Neural progenitor cell (in vitro differentiated cells): ENCODE data around the gene PRIMPOL. TPM values are rescaled to one million over a fixed set of nuclear protein-coding genes. Genes with fewer than 3 reads are reported as not detected.
"Not testable (repeated sequence)": the region's sequence is repeated elsewhere in the genome, so short reads cannot be mapped to it uniquely, and the experiment has no call there.

Source experiments
- DNase-seq: peaks from one replicate; pipeline ENCODE4 v3.0.0-alpha.2; 2016; ENCODE audit warnings: low spot score
- H2AFZ ChIP-seq: fragments of 200-600 bp; sonication (generic); replicated peaks from 2 replicates; pipeline ENCODE4 v1.6.1; 2016; ENCODE audit warnings: antibody characterized with exemption
- H3F3A ChIP-seq: fragments of 200-600 bp; sonication (generic); 2 replicates; pipeline ENCODE4 v1.6.1; 2016; ENCODE audit warnings: antibody characterized with exemption, low read depth
- H3K27ac ChIP-seq: fragments of 200-600 bp; sonication (generic); 2 replicates; pipeline ENCODE4 v1.5.1; 2016; ENCODE audit warnings: mild to moderate bottlenecking
- H3K27me3 ChIP-seq: fragments of 200-600 bp; sonication (generic); 2 replicates; pipeline ENCODE4 v1.6.1; 2016; ENCODE audit warnings: mild to moderate bottlenecking, moderate library complexity
- H3K36me3 ChIP-seq: fragments of 200-600 bp; sonication (generic); 2 replicates; pipeline ENCODE4 v1.5.1; 2016
- H3K4me1 ChIP-seq: fragments of 200-600 bp; sonication (generic); 2 replicates; pipeline ENCODE4 v1.6.1; 2016; ENCODE audit warnings: mixed run types
- H3K4me2 ChIP-seq: fragments of 200-600 bp; sonication (generic); 2 replicates; pipeline ENCODE4 v1.6.1; 2016
- H3K4me3 ChIP-seq: fragments of 200-600 bp; sonication (generic); 2 replicates; pipeline ENCODE4 v1.5.1; 2016
- H3K79me2 ChIP-seq: fragments of 200-600 bp; sonication (generic); 2 replicates; pipeline ENCODE4 v1.6.1; 2016; ENCODE audit warnings: low read depth
- H3K9ac ChIP-seq: fragments of 200-600 bp; sonication (generic); 2 replicates; pipeline ENCODE4 v1.6.1; 2016
- H3K9me3 ChIP-seq: fragments of 200-600 bp; sonication (generic); 2 replicates; pipeline ENCODE4 v1.5.1; 2016; ENCODE audit warnings: low read depth
- H4K20me1 ChIP-seq: fragments of 200-600 bp; sonication (generic); 2 replicates; pipeline ENCODE4 v1.6.1; 2016; ENCODE audit warnings: low read depth
- H3K27ac Mint-ChIP-seq: 3 replicates; pipeline ENCODE4 v1.8.0; 2021; ENCODE audit warnings: mixed read lengths
- H3K27me3 Mint-ChIP-seq: 2 replicates; pipeline ENCODE4 v1.8.0; 2022; ENCODE audit warnings: low read depth, mild to moderate bottlenecking, inconsistent platforms, moderate library complexity, mixed read lengths; ENCODE audit not compliant: insufficient read depth
- H3K36me3 Mint-ChIP-seq: 3 replicates; pipeline ENCODE4 v1.8.0; 2021; ENCODE audit warnings: mixed read lengths
- H3K4me1 Mint-ChIP-seq: 3 replicates; pipeline ENCODE4 v1.8.0; 2021; ENCODE audit warnings: mixed read lengths
- H3K4me3 Mint-ChIP-seq: 3 replicates; pipeline ENCODE4 v1.8.0; 2021; ENCODE audit warnings: mild to moderate bottlenecking, moderate library complexity, mixed read lengths
- H3K9me3 Mint-ChIP-seq: 3 replicates; pipeline ENCODE4 v1.8.0; 2020; ENCODE audit warnings: mixed read lengths
- CTCF ChIP-seq: fragments of 200-600 bp; sonication (generic); IDR thresholded peaks from 2 replicates; pipeline ENCODE4 v1.5.1; 2017; ENCODE audit warnings: antibody characterized with exemption, mild to moderate bottlenecking
- EZH2 ChIP-seq: fragments of 200-600 bp; sonication (generic); IDR thresholded peaks from 2 replicates; pipeline ENCODE4 v1.6.1; 2017; ENCODE audit warnings: antibody characterized with exemption, mild to moderate bottlenecking, moderate library complexity
- EZH2phosphoT487 ChIP-seq: fragments of 200-600 bp; sonication (generic); IDR thresholded peaks from 2 replicates; pipeline ENCODE4 v1.6.1; 2017; ENCODE audit warnings: antibody characterized with exemption
- total RNA-seq: library from RNA; depleted of rRNA; stranded (reverse); fragments of >200 nt; gene quantifications from 2 replicates; pipeline ENCODE4 v1.2.3, GENCODE V29; 2015; ENCODE audit warnings: low replicate concordance

PRIMPOL gene
- total RNA-seq, 1 donor from 2014 or later = 46.6 TPM

DNA sequence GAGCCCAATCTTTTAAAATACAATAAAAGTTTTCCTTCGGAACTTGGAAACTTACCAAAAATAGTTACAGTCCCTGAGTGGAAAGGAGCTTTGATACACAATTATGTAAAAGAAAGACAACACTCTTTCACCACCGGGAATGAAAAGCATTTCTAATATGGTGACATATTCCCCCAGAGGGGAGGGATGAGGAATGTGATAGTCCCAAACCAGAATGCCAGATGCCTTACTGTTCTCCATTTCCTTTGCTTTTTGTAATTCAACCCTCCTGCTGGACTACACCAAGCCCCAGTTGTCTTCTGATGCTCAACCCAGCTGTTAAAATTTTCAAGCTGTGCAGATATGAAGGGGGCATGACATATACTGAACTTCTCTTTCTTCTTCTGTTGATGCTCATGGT, 4.1 kb downstream of the PRIMPOL start:
- H3K9me3 ChIP-seq = no peaks in the 10 kb centered on the region
- H4K20me1 ChIP-seq = peaks cover 2% of the 10 kb centered on the region
- Mint-ChIP-seq H3K27me3 (no peaks in the 10 kb centered on the region), H3K4me3 (no peak overlapping the region), H3K27ac (no peak overlapping the region), H3K9me3 (no peaks in the 10 kb centered on the region), H3K4me1 (peaks cover 15% of the 10 kb centered on the region), H3K36me3 (peaks cover 14% of the 10 kb centered on the region)
- H3K36me3 ChIP-seq = peaks cover 6% of the 10 kb centered on the region
- H3F3A ChIP-seq = peaks cover 17% of the 10 kb centered on the region
- no peaks in the 10 kb centered on the region for H3K27me3 ChIP-seq
- H3K4me1 ChIP-seq = peaks cover 10% of the 10 kb centered on the region
- no peak overlapping the region for H3K4me3 ChIP-seq
- no peak overlapping the region for H3K9ac ChIP-seq
- peaks cover 16% of the 10 kb centered on the region for H3K79me2 ChIP-seq
- no peak for DNase-seq
- no peak overlapping the region for H2AFZ ChIP-seq
- H3K27ac ChIP-seq = no peak overlapping the region
- TF ChIP-seq EZH2 (no peak), CTCF (no peak), EZH2phosphoT487 (no peak)
- no peak overlapping the region for H3K4me2 ChIP-seq

GRCh38 chr4:184655889-184656869, 6.6 kb downstream of the PRIMPOL start:
- peaks cover 5% of the 10 kb centered on the region for H3K4me1 Mint-ChIP-seq

DNA sequence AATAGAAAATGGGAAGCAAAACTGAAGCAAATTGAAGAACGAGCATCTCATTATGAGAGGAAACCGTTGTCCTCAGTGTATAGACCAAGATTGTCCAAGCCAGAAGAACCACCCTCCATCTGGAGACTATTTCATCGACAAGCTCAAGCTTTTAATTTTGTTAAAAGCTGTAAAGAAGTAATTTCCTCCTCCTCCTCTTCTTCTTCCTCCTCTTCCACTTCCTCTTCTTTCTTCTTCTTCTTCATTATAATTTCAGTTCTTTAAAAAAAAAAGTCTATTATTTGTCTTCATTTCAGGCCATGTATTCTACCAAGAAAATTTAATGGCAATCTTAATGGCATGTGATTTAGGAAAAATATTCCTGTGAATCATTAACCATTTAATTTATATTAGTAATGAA, 7.6 kb downstream of the PRIMPOL start:
- H3K4me3 ChIP-seq = no peak overlapping the region
- peaks cover 2% of the 10 kb centered on the region for H3K4me1 Mint-ChIP-seq
- peaks cover 3% of the 10 kb centered on the region for H3K27me3 Mint-ChIP-seq
- H3K9ac ChIP-seq = no peak overlapping the region
- H3K36me3 ChIP-seq = peaks cover 6% of the 10 kb centered on the region
- H3F3A ChIP-seq = no peaks in the 10 kb centered on the region
- H3K27ac Mint-ChIP-seq = no peak overlapping the region
- H3K27ac ChIP-seq = no peak overlapping the region
- H3K4me2 ChIP-seq = no peak overlapping the region
- no peaks in the 10 kb centered on the region for H3K9me3 Mint-ChIP-seq
- no peaks in the 10 kb centered on the region for H3K4me1 ChIP-seq
- no peak overlapping the region for H2AFZ ChIP-seq
- no peaks in the 10 kb centered on the region for H3K9me3 ChIP-seq
- no peaks in the 10 kb centered on the region for H3K27me3 ChIP-seq
- TF ChIP-seq CTCF = no peak
- no peak for TF ChIP-seq EZH2phosphoT487
- no peak for TF ChIP-seq EZH2
- no peak for DNase-seq
- H3K4me3 Mint-ChIP-seq = no peak overlapping the region
- H3K36me3 Mint-ChIP-seq = peaks cover 14% of the 10 kb centered on the region
- no peaks in the 10 kb centered on the region for H4K20me1 ChIP-seq
- no peaks in the 10 kb centered on the region for H3K79me2 ChIP-seq

More at GRCh38 chr4:184655889-184656869, 6.6 kb downstream of the PRIMPOL start:
- no peaks in the 10 kb centered on the region for H3K9me3 ChIP-seq
- H3K9ac ChIP-seq = no peak overlapping the region
- H2AFZ ChIP-seq = no peak overlapping the region
- Mint-ChIP-seq H3K27me3 (peaks cover 3% of the 10 kb centered on the region), H3K4me3 (no peak overlapping the region), H3K27ac (no peak overlapping the region), H3K9me3 (no peaks in the 10 kb centered on the region), H3K36me3 (peaks cover 14% of the 10 kb centered on the region)
- no peaks in the 10 kb centered on the region for H3K79me2 ChIP-seq
- no peaks in the 10 kb centered on the region for H3F3A ChIP-seq
- H3K4me2 ChIP-seq = no peak overlapping the region
- H4K20me1 ChIP-seq = no peaks in the 10 kb centered on the region
- peaks cover 6% of the 10 kb centered on the region for H3K36me3 ChIP-seq
- H3K4me1 ChIP-seq = no peaks in the 10 kb centered on the region
- TF ChIP-seq EZH2 = no peak
- no peak for TF ChIP-seq CTCF
- no peak for TF ChIP-seq EZH2phosphoT487
- no peak overlapping the region for H3K4me3 ChIP-seq
- no peak for DNase-seq
- H3K27ac ChIP-seq = no peak overlapping the region
- H3K27me3 ChIP-seq = no peaks in the 10 kb centered on the region

DNA sequence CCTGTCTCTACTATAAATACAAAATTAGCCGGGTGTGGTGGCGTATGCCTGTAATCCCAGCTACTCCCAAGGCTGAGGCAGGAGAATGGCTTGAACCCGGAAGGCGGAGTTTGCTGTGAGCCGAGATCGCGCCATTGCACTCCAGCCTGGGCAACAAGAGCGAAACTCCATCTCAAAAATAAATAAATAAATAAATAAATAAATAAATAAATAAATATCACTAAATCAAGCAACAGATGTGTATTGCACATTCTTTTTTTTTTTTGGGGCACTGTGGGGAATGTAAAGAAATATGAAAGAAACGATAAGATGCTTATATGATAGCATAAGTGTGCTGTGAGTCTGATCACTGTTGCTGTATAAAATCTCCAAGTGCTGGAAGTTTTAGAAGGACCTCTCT, 8.3 kb downstream of the PRIMPOL start:
- not testable (repeated sequence) for H3K27me3 ChIP-seq, H3K4me3 ChIP-seq, H3K27me3 Mint-ChIP-seq, H3K4me2 ChIP-seq, H3F3A ChIP-seq, DNase-seq, H3K79me2 ChIP-seq, H3K9ac ChIP-seq, H3K27ac Mint-ChIP-seq, H4K20me1 ChIP-seq, H3K4me1 Mint-ChIP-seq, H3K9me3 ChIP-seq, H3K4me1 ChIP-seq, H3K4me3 Mint-ChIP-seq, H3K9me3 Mint-ChIP-seq, H2AFZ ChIP-seq, H3K27ac ChIP-seq, H3K36me3 ChIP-seq
- peaks cover 14% of the 10 kb centered on the region for H3K36me3 Mint-ChIP-seq
